Osteoblast (primary cell): ENCODE measurements around the gene TIMM8A. TPM values are rescaled to one million over a fixed set of nuclear protein-coding genes. Genes with fewer than 3 reads are reported as not detected.

ENCODE experiments used
- DNase-seq: peaks from one replicate; pipeline ENCODE4 v3.0.0; 2011; ENCODE audit warnings: low spot score, mixed read lengths; ENCODE audit not compliant: insufficient read length; ENCODE audit errors: missing footprints
- H2AFZ ChIP-seq: 2 replicates; pipeline ENCODE4 v1.6.0; 2011; ENCODE audit warnings: mild to moderate bottlenecking, low read length
- H3K27ac ChIP-seq: 2 replicates; pipeline ENCODE4 v1.5.1; 2011; ENCODE audit warnings: mild to moderate bottlenecking, low read depth, low read length, moderate library complexity
- H3K27me3 ChIP-seq: 2 replicates; pipeline ENCODE4 v1.6.0; 2012; ENCODE audit warnings: mild to moderate bottlenecking, control low read depth, inconsistent platforms, low read length, moderate library complexity; ENCODE audit not compliant: insufficient read depth
- H3K36me3 ChIP-seq: 2 replicates; pipeline ENCODE4 v1.5.1; 2011; ENCODE audit warnings: mild to moderate bottlenecking, low read length, control low read depth, moderate library complexity; ENCODE audit not compliant: insufficient read depth
- H3K4me1 ChIP-seq: 2 replicates; pipeline ENCODE4 v1.5.1; 2011; ENCODE audit warnings: mild to moderate bottlenecking, low read length, control low read depth, moderate library complexity; ENCODE audit not compliant: insufficient read depth
- H3K4me2 ChIP-seq: 2 replicates; pipeline ENCODE4 v1.6.0; 2011; ENCODE audit warnings: mild to moderate bottlenecking, low read length; ENCODE audit not compliant: insufficient read depth
- H3K4me3 ChIP-seq: fragments of 200-600 bp; sonication (generic); 3 replicates; pipeline ENCODE4 v1.5.1; 2012; ENCODE audit warnings: mild to moderate bottlenecking, low read length, inconsistent platforms; ENCODE audit not compliant: insufficient read depth
- H3K79me2 ChIP-seq: 2 replicates; pipeline ENCODE4 v1.6.0; 2012; ENCODE audit warnings: mild to moderate bottlenecking, low read length, control low read depth, inconsistent platforms; ENCODE audit not compliant: insufficient read depth
- H3K9me3 ChIP-seq: 2 replicates; pipeline ENCODE4 v1.5.1; 2011; ENCODE audit warnings: low read depth, low read length, control low read depth
- H4K20me1 ChIP-seq: 2 replicates; pipeline ENCODE4 v1.6.0; 2012; ENCODE audit warnings: mild to moderate bottlenecking, low read length, control low read depth; ENCODE audit not compliant: insufficient read depth
- total RNA-seq: library from RNA; depleted of rRNA; stranded (reverse); fragments of >200 nt; gene quantifications from 2 replicates; pipeline ENCODE4 v1.2.3, GENCODE V29; 2012
- TF ChIP-seq, protein P1 (sequence below): IDR thresholded peaks from 2 replicates; pipeline ENCODE4 v1.5.1; 2011; ENCODE audit warnings: mild to moderate bottlenecking, low read depth, low read length, moderate library complexity; ENCODE audit errors: extremely low read depth

TIMM8A gene
- total RNA-seq, 1 donor: 2.9 TPM

GRCh38 chrX:101393530-101394305, 45.2 kb upstream of the TIMM8A start:
- H3K9me3 ChIP-seq: no peaks in the 10 kb centered on the region
- peaks cover 11% of the 10 kb centered on the region for H4K20me1 ChIP-seq
- no peak overlapping the region for H2AFZ ChIP-seq
- DNase-seq: peak; percentile 39
- peaks cover 4% of the 10 kb centered on the region for H3K27me3 ChIP-seq
- no peak overlapping the region for H3K27ac ChIP-seq
- H3K4me2 ChIP-seq: no peak overlapping the region
- H3K36me3 ChIP-seq: peaks cover 33% of the 10 kb centered on the region
- TF ChIP-seq, protein P1, sequence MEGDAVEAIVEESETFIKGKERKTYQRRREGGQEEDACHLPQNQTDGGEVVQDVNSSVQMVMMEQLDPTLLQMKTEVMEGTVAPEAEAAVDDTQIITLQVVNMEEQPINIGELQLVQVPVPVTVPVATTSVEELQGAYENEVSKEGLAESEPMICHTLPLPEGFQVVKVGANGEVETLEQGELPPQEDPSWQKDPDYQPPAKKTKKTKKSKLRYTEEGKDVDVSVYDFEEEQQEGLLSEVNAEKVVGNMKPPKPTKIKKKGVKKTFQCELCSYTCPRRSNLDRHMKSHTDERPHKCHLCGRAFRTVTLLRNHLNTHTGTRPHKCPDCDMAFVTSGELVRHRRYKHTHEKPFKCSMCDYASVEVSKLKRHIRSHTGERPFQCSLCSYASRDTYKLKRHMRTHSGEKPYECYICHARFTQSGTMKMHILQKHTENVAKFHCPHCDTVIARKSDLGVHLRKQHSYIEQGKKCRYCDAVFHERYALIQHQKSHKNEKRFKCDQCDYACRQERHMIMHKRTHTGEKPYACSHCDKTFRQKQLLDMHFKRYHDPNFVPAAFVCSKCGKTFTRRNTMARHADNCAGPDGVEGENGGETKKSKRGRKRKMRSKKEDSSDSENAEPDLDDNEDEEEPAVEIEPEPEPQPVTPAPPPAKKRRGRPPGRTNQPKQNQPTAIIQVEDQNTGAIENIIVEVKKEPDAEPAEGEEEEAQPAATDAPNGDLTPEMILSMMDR: no peak
- peaks cover 17% of the 10 kb centered on the region for H3K79me2 ChIP-seq
- peaks cover 14% of the 10 kb centered on the region for H3K4me1 ChIP-seq
- H3K4me3 ChIP-seq: no peak overlapping the region

DNA sequence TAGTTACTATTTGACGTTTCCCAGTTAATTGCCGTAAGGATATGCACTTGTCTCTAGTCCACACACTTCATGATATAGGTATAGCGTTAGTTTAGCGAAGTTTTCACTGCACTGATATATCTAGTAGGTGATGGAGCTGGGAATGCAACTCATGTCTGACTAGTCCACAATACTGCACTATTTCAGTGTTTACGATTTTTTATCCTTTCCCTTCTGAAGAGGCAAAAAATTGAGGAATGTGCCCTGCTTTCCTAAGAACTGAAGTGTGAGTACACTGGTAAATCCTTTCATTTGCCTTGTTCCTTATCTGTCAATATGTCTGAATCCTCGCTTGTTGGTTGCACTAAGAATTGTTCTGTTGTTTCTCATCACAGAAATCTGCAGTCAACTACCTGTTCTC, 43.3 kb upstream of the TIMM8A start:
- H3K4me2 ChIP-seq: peak overlapping the region; percentile 75
- H3K4me3 ChIP-seq: peak overlapping the region; percentile 87
- peaks cover 33% of the 10 kb centered on the region for H3K36me3 ChIP-seq
- peaks cover 11% of the 10 kb centered on the region for H4K20me1 ChIP-seq
- peaks cover 5% of the 10 kb centered on the region for H3K27me3 ChIP-seq
- H3K27ac ChIP-seq: peak overlapping the region; percentile 58
- H3K79me2 ChIP-seq: peaks cover 17% of the 10 kb centered on the region
- H3K9me3 ChIP-seq: no peaks in the 10 kb centered on the region
- peak; percentile 23 for DNase-seq
- H2AFZ ChIP-seq: no peak overlapping the region
- peaks cover 14% of the 10 kb centered on the region for H3K4me1 ChIP-seq
- TF ChIP-seq, protein P1: no peak

DNA sequence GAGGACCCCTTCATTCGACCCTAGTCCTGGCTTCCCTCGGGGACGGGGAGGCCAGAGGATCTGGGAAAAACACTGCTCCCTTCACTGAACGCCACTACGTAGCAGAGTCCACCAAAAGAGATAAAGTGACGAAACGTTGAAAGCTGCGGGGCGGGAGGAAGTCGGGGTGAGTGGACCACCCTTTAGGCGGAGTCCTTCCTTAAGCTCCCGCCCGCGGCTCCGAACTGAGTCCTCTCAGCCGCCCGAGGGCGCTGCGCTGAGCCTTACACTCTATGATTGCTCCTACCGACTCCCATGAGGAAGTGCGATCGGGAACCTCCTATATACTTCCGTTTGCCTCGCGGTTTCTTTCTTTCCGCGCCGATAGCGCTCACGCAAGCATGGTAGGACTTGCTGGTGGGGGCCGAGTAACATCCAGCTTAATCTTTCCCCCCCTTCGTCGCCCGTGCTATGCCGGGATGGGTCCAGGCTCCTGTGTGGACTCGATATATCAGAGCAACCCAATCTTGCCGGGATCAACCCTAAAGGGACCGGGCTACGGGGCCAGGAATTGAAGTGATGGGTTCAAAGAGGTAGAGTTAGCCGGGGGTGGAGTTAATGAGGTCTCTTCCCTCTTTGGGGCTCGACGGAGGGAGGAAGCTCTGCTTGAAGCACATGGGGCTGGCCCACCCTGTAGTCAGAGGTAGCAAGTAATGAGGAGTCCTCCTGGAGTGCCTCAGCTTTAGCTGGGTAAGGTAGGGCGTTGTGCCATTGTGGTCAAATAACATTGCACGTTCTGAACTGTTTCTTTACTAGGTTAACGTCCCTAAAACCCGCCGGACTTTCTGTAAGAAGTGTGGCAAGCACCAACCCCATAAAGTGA, 42.4 kb upstream of the TIMM8A start, which contains the start of gene RPL36A:
Gene RPL36A, plus strand, starts transcription at position 348 of the 862 bp plus-strand sequence. Its CDS starts 33 bp downstream, at position 381.
- Histone ChIP-seq H3K4me3 (peak within 1 kb of the TSS; percentile 87), H2AFZ (peak within 1 kb of the TSS; percentile 82), H3K27me3 (peaks cover 8% of the 10 kb centered on the region), H3K36me3 (peaks cover 33% of the 10 kb centered on the region), H4K20me1 (peaks cover 11% of the 10 kb centered on the region), H3K9me3 (no peaks in the 10 kb centered on the region), H3K79me2 (peaks cover 17% of the 10 kb centered on the region), H3K27ac (peak within 1 kb of the TSS; percentile 58), H3K4me2 (peak within 1 kb of the TSS; percentile 75), H3K4me1 (peaks cover 14% of the 10 kb centered on the region)
- DNase-seq: peak; percentile 93
- TF ChIP-seq, protein P1: peak; percentile 69
